MM.1S (cell line): ENCODE results near the gene CDH4.

Experiments
- DNase-seq: peaks from one replicate; pipeline ENCODE4 v3.0.0-alpha.2; 2015
- H2AFZ ChIP-seq: fragments of 300-600 bp; sonication (generic); 2 replicates; pipeline ENCODE4 v1.6.0; 2016; ENCODE audit warnings: antibody characterized with exemption, low read length
- H3F3A ChIP-seq: fragments of 300-600 bp; sonication (generic); 2 replicates; pipeline ENCODE4 v1.6.1; 2016; ENCODE audit warnings: mild to moderate bottlenecking, antibody characterized with exemption, low read length, moderate library complexity, mixed read lengths; ENCODE audit not compliant: insufficient read depth
- H3K27ac ChIP-seq: fragments of 300-600 bp; sonication (generic); 2 replicates; pipeline ENCODE4 v1.5.1; 2016; ENCODE audit warnings: mild to moderate bottlenecking, low read length
- H3K27me3 ChIP-seq: fragments of 300-600 bp; sonication (generic); replicated peaks from 2 replicates; pipeline ENCODE4 v1.6.0; 2016; ENCODE audit warnings: low read length; ENCODE audit not compliant: insufficient read depth
- H3K36me3 ChIP-seq: fragments of 300-600 bp; sonication (generic); replicated peaks from 2 replicates; pipeline ENCODE4 v1.6.1; 2016; ENCODE audit warnings: mild to moderate bottlenecking, low read length, mixed read lengths; ENCODE audit not compliant: insufficient read depth
- H3K4me1 ChIP-seq: fragments of 300-600 bp; sonication (generic); 2 replicates; pipeline ENCODE4 v1.6.1; 2016; ENCODE audit warnings: low read length, mixed read lengths
- H3K4me2 ChIP-seq: fragments of 300-600 bp; sonication (generic); 2 replicates; pipeline ENCODE4 v1.6.0; 2016; ENCODE audit warnings: low read depth, low read length
- H3K4me3 ChIP-seq: fragments of 300-600 bp; sonication (generic); 2 replicates; pipeline ENCODE4 v1.5.1; 2016; ENCODE audit warnings: low read length, mixed read lengths
- H3K79me2 ChIP-seq: fragments of 300-600 bp; sonication (generic); 2 replicates; pipeline ENCODE4 v1.6.1; 2016; ENCODE audit warnings: mixed run types, low read length, mixed read lengths
- H3K9ac ChIP-seq: fragments of 300-600 bp; sonication (generic); 2 replicates; pipeline ENCODE4 v1.6.1; 2016; ENCODE audit warnings: low read length, mixed read lengths
- H3K9me2 ChIP-seq: fragments of 300-600 bp; sonication (generic); replicated peaks from 2 replicates; pipeline ENCODE4 v1.6.1; 2016; ENCODE audit warnings: mild to moderate bottlenecking, low read length, mixed read lengths; ENCODE audit not compliant: insufficient read depth
- H3K9me3 ChIP-seq: fragments of 300-600 bp; sonication (generic); replicated peaks from 2 replicates; pipeline ENCODE4 v1.6.1; 2016; ENCODE audit warnings: mild to moderate bottlenecking, low read length, mixed read lengths; ENCODE audit not compliant: insufficient read depth
- H4K20me1 ChIP-seq: fragments of 300-600 bp; sonication (generic); 2 replicates; pipeline ENCODE4 v1.6.1; 2016; ENCODE audit warnings: mild to moderate bottlenecking, low read length, moderate library complexity, mixed read lengths; ENCODE audit not compliant: insufficient read depth
- CTCF ChIP-seq: fragments of 300-600 bp; sonication (generic); IDR thresholded peaks from 2 replicates; pipeline ENCODE4 v1.5.1; 2016; ENCODE audit warnings: antibody characterized with exemption, low read length, mixed read lengths
- EZH2 ChIP-seq: fragments of 300-600 bp; sonication (generic); optimal IDR thresholded peaks from 2 replicates; pipeline ENCODE3; 2017; ENCODE audit warnings: low read depth, mild to moderate bottlenecking, antibody characterized with exemption, low read length, mixed read lengths
- EZH2phosphoT487 ChIP-seq: fragments of 300-600 bp; sonication (generic); IDR thresholded peaks from 2 replicates; pipeline ENCODE4 v1.6.1; 2018; ENCODE audit warnings: antibody characterized with exemption, low read length

Gene CDH4

GRCh38 chr20:61315319-61315718 lies 63.3 kb downstream of the CDH4 start:
- no peak for TF ChIP-seq EZH2
- no peak for TF ChIP-seq CTCF
- no peak for TF ChIP-seq EZH2phosphoT487
- Histone ChIP-seq H3F3A (no peaks in the 10 kb centered on the region), H3K4me1 (peaks cover 7% of the 10 kb centered on the region; the same call in 1 of the 2 replicates), H3K36me3 (no peaks in the 10 kb centered on the region), H3K9ac (no peak overlapping the region), H4K20me1 (no peaks in the 10 kb centered on the region), H3K4me3 (no peak overlapping the region), H3K27ac (no peak overlapping the region), H3K79me2 (no peaks in the 10 kb centered on the region), H3K4me2 (no peak overlapping the region), H3K9me2 (no peaks in the 10 kb centered on the region), H2AFZ (no peak overlapping the region), H3K27me3 (peaks cover 79% of the 10 kb centered on the region), H3K9me3 (no peaks in the 10 kb centered on the region)
- DNase-seq, result no peak

- Histone ChIP-seq H3F3A (no peaks in the 10 kb centered on the region), H3K27ac (no peak overlapping the region), H3K9me3 (no peaks in the 10 kb centered on the region), H3K9me2 (no peaks in the 10 kb centered on the region), H3K36me3 (no peaks in the 10 kb centered on the region), H4K20me1 (no peaks in the 10 kb centered on the region), H3K4me3 (no peak overlapping the region), H2AFZ (no peak overlapping the region), H3K4me2 (no peak overlapping the region), H3K27me3 (peaks cover 80% of the 10 kb centered on the region), H3K4me1 (peaks cover 7% of the 10 kb centered on the region; the same call in 1 of the 2 replicates), H3K9ac (no peak overlapping the region), H3K79me2 (no peaks in the 10 kb centered on the region)
- no peak for DNase-seq
- TF ChIP-seq EZH2, result no peak
- TF ChIP-seq CTCF, result no peak
- no peak for TF ChIP-seq EZH2phosphoT487
Observed at GRCh38 chr20:61316346-61316745, 64.3 kb downstream of the CDH4 start.

DNA sequence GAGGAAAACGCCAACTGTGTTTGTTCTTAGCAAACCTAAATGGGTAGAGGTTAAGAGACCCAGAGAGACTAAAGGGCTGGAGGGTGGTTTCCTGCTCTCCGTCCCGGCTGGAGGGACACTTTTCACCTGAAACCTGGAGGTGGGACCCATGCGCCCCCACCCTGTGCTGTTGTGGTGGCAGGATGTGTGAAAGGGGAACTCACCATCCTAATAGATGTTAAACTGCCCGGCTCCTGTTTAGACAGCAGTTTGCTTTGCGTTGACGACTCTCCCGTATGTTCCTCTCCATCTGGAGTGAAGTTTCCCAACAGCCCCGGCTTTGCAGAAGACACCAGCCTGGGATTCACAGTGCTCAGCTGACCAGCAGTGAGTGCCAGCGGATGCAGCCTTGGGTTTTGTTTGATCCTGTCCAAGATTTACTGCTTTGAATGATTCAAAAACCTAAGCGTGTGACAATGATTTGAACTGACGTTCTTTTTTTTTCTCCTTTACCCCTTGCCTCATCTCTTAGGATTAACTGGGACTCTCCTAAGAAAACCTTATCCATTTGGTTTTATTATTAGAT lies 66.0 kb downstream of the CDH4 start:
- Histone ChIP-seq H3K4me1 (no peaks in the 10 kb centered on the region), H3K27ac (no peak overlapping the region), H3K9me3 (no peaks in the 10 kb centered on the region), H3K4me2 (no peak overlapping the region), H2AFZ (no peak overlapping the region), H3K36me3 (no peaks in the 10 kb centered on the region), H4K20me1 (no peaks in the 10 kb centered on the region), H3F3A (no peaks in the 10 kb centered on the region), H3K27me3 (peaks cover 80% of the 10 kb centered on the region), H3K4me3 (no peak overlapping the region), H3K79me2 (no peaks in the 10 kb centered on the region), H3K9ac (no peak overlapping the region), H3K9me2 (no peaks in the 10 kb centered on the region)
- DNase-seq, result no peak
- no peak for TF ChIP-seq EZH2phosphoT487
- TF ChIP-seq CTCF, result no peak
- no peak for TF ChIP-seq EZH2
